Measurements from ENCODE around the gene EFHB.
"Not testable (repeated sequence)": the region's sequence is repeated elsewhere in the genome, so short reads cannot be mapped to it uniquely, and the experiment has no call there.

Gene EFHB, protein sequence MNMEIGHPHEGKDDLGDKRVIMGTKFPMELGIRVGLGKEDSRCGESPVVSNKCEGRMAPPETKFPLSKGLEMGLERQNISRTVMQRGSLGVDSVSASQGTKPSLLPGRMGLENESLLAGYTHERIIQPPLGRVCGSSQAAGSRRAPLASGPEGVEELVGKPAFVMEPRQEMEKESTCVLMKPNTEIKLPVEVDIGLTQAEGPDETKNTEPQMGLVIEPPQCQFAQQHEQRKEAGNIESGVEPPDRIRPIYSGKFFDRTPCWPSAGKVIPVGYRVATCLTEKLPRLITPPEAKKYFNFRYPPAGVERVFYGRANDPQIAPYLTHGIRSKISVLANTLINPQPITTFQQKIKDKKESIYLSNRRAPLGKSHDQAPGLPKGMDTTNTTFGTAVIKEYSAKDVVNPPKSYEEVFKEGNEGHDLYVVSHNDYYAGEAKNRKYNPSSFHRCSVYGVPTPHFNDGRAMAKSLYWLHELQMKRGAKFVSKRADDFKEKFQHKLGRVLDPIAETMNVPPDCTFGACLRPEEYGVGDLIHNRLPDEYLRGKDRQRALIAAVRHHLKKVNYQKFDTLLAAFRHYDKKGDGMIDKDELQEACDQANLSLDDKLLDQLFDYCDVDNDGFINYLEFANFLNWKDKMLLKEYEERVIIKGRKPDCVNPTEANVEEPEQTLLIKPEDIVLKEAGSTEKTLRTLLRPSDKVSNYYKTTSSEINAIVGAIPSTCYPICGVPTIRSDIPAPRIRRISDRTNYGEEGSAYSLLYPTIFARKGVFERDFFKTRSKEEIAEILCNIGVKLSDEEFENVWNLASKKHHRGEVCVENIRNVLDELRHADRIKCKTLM

DNA sequence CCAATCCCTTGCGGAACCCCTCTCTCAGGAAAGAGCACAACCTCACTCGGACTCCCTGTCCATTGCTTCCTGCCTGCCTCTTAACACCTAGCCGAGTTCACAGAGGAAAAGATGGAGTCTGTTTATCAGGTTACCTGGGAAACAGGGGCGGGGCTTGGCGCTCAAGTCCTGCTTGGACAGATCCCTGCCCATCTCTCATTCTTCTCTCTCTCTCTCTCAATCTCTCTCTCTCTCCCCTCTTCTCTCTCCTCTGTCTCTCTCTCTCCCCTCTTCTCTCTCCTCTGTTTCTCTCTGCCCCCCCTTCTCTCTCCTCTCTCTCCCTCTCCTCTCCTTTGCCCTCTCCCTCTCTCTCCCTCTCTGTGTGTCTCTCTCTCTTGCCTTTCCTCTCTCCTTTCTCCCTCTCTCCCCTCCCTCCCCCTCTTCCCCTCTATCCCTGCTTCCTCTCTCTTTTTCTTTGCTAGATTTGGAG lies at the start of gene EFHB:
EFHB (minus strand) TSS at position 120 of the 469 bp plus-strand sequence. CDS start 199 bp downstream, outside the sequence.
- Histone ChIP-seq H3K9me3 (ENCODE audit: low read length) (no peaks in the 10 kb centered on the region), H3K36me3 (ENCODE audit: insufficient read depth, low read length) (no peaks in the 10 kb centered on the region), H3K4me3 (ENCODE audit: low read depth in 1 of 2, low read length in 2 of 2) (no peak within 1 kb of the TSS), H3K9ac (ENCODE audit: low read length) (no peak within 1 kb of the TSS), H3K27ac (ENCODE audit: low read depth, low read length) (no peak within 1 kb of the TSS), H3K4me1 (ENCODE audit: insufficient read depth, low read length) (no peaks in the 10 kb centered on the region), H3K27me3 (ENCODE audit: control insufficient read depth in 1 of 2, insufficient read depth in 2 of 2, low read length in 2 of 2) (no peaks in the 10 kb centered on the region)

DNA sequence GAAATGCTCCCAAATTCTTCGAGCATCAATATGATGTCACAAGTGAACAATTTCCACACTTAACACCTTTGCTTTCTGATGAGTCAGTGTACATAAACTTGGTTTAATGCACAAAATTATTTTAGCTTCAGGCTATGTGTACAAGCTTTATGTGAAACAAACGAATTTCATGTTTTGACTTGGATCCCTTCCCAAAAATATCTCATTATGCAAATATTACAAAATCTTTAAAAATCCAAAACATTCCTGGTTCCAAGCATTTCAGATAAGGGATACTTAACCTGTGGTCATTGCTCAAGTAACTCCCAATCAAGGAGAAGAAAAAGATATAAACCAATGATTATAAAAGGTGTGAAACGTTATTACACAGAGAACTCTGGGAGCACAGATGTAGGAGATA lies 38.0 kb upstream of the EFHB start:
- H3K9me3 ChIP-seq (ENCODE audit: low read length), result no peaks in the 10 kb centered on the region
- H3K4me3 ChIP-seq (ENCODE audit: low read depth in 1 of 2, low read length in 2 of 2), result no peak overlapping the region
- peaks cover 6% of the 10 kb centered on the region for H3K4me1 ChIP-seq (ENCODE audit: insufficient read depth, low read length)
- H3K9ac ChIP-seq (ENCODE audit: low read length), result no peak overlapping the region
- H3K36me3 ChIP-seq (ENCODE audit: insufficient read depth, low read length), result peaks cover 8% of the 10 kb centered on the region
- no peaks in the 10 kb centered on the region for H3K27me3 ChIP-seq (ENCODE audit: control insufficient read depth in 1 of 2, insufficient read depth in 2 of 2, low read length in 2 of 2)
- no peak overlapping the region for H3K27ac ChIP-seq (ENCODE audit: low read depth, low read length)

DNA sequence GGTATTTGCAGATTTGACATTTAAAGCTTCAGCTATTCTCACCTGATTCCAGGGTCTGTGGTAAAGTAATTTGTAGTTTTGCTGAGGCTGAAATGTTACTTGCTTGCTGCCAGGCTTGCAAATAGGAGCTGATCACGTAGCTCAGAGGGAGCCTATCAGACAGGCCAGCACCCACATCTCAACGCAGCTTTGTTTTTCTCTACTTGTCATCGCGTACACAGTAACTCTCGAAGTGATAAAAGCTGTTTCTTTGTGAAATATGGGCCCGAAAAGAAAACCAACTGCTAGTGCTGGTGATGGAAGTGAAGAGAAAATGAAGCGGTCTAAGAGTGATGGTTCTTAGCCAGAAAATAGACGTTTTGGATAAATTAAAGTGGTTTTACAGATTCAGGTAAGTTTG lies 36.3 kb upstream of the EFHB start:
- Histone ChIP-seq H3K27me3 (ENCODE audit: control insufficient read depth in 1 of 2, insufficient read depth in 2 of 2, low read length in 2 of 2) (no peaks in the 10 kb centered on the region), H3K9me3 (ENCODE audit: low read length) (no peaks in the 10 kb centered on the region), H3K4me3 (ENCODE audit: low read depth in 1 of 2, low read length in 2 of 2) (no peak overlapping the region), H3K36me3 (ENCODE audit: insufficient read depth, low read length) (no peaks in the 10 kb centered on the region), H3K27ac (ENCODE audit: low read depth, low read length) (no peak overlapping the region), H3K9ac (ENCODE audit: low read length) (no peak overlapping the region), H3K4me1 (ENCODE audit: insufficient read depth, low read length) (peaks cover 6% of the 10 kb centered on the region)

DNA sequence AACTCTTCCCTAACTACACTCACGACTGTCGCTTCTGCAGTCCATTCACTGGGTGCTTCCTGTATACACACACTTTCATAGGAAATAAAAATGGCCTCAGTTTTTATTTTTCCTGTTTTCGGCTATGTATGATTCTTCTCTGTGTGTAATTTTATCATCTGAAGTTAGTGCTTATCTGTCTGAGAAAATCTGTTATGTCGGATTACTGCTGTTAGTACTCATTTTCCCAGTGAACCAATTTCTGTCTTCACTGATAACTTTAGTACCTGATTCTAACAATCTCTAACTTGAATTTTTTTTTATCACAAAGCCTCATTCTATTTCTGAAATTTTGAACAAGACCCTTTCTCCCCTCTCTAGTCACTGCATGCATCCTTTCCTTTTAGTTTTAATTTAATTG lies 33.8 kb upstream of the EFHB start:
- no peaks in the 10 kb centered on the region for H3K36me3 ChIP-seq (ENCODE audit: insufficient read depth, low read length)
- no peaks in the 10 kb centered on the region for H3K27me3 ChIP-seq (ENCODE audit: control insufficient read depth in 1 of 2, insufficient read depth in 2 of 2, low read length in 2 of 2)
- no peak overlapping the region for H3K4me3 ChIP-seq (ENCODE audit: low read depth in 1 of 2, low read length in 2 of 2)
- no peak overlapping the region for H3K9ac ChIP-seq (ENCODE audit: low read length)
- H3K27ac ChIP-seq (ENCODE audit: low read depth, low read length), result no peak overlapping the region
- no peaks in the 10 kb centered on the region for H3K9me3 ChIP-seq (ENCODE audit: low read length)
- H3K4me1 ChIP-seq (ENCODE audit: insufficient read depth, low read length), result peaks cover 6% of the 10 kb centered on the region

DNA sequence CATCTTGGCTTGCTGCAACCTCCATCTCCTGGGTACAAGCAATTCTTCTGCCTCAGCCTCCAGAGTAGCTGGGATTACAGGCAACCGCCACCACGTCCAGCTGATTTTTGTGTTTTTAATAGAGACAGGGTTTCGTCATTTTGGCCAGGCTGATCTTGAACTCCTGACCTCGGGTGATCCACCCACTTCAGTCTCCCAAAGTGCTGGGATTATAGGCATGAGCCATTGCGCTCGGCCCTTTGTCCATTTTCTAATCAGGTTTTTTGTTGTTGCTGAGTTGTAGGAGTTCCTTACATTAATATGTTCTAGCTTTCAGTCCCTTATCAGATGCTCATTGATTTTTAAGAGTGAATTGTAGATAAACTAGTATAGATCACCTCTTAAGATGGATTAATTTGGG lies 33.2 kb upstream of the EFHB start:
- Histone ChIP-seq H3K27ac (ENCODE audit: low read depth, low read length) (no peak overlapping the region), H3K36me3 (ENCODE audit: insufficient read depth, low read length) (no peaks in the 10 kb centered on the region)

DNA sequence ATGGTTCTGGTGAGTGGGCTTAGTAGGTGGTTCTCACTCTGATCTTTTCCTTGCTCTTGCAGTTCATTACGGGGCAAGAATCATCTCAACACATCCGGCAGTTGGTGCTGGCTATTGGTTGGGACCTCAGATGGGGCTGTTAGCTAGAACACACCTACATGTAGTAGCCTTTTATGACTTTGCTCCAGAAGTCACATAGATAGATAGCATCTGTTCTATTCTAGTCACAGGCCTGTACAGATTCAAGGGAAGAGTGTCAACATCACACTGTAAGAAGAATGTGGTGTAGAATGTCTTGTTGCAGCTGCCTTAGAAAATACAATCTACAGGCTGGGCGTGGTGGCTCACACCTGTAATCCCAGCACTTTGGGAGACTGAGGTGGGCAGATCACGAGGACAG lies 27.9 kb upstream of the EFHB start:
- H3K9ac ChIP-seq (ENCODE audit: low read length), result no peak overlapping the region
- H3K4me3 ChIP-seq (ENCODE audit: low read depth in 1 of 2, low read length in 2 of 2), result no peak overlapping the region
- no peaks in the 10 kb centered on the region for H3K36me3 ChIP-seq (ENCODE audit: insufficient read depth, low read length)
- no peaks in the 10 kb centered on the region for H3K27me3 ChIP-seq (ENCODE audit: control insufficient read depth in 1 of 2, insufficient read depth in 2 of 2, low read length in 2 of 2)
- no peak overlapping the region for H3K27ac ChIP-seq (ENCODE audit: low read depth, low read length)
- H3K9me3 ChIP-seq (ENCODE audit: low read length), result no peaks in the 10 kb centered on the region
- H3K4me1 ChIP-seq (ENCODE audit: insufficient read depth, low read length), result no peaks in the 10 kb centered on the region

More for the DNA sequence above, 33.2 kb upstream of the EFHB start:
- H3K9ac ChIP-seq (ENCODE audit: low read length), result no peak overlapping the region
- no peaks in the 10 kb centered on the region for H3K9me3 ChIP-seq (ENCODE audit: low read length)
- H3K4me3 ChIP-seq (ENCODE audit: low read depth in 1 of 2, low read length in 2 of 2), result no peak overlapping the region
- H3K27me3 ChIP-seq (ENCODE audit: control insufficient read depth in 1 of 2, insufficient read depth in 2 of 2, low read length in 2 of 2), result no peaks in the 10 kb centered on the region
- peaks cover 6% of the 10 kb centered on the region for H3K4me1 ChIP-seq (ENCODE audit: insufficient read depth, low read length)

DNA sequence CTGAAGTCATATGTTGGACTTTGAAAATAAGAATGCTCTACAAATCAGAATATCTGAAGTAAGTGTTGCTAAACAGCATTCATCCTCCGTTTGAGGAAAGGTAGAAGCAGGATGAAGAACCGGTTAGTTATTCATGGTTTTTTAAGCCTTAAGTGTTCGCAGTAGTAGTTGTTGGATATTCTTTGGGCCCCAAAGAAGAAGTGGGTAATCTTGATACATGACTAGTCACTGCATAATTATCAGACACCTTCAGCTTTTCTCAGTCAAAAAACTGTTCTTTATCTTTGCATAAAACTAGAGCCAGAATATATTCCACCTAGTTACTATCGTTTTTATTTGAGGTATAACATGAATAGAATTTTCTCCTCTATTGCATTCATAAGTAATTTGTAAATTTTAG lies 26.7 kb upstream of the EFHB start:
- no peaks in the 10 kb centered on the region for H3K9me3 ChIP-seq (ENCODE audit: low read length)
- H3K27me3 ChIP-seq (ENCODE audit: control insufficient read depth in 1 of 2, insufficient read depth in 2 of 2, low read length in 2 of 2), result no peaks in the 10 kb centered on the region
- no peaks in the 10 kb centered on the region for H3K36me3 ChIP-seq (ENCODE audit: insufficient read depth, low read length)
- H3K4me1 ChIP-seq (ENCODE audit: insufficient read depth, low read length), result peaks cover 8% of the 10 kb centered on the region
- no peak overlapping the region for H3K27ac ChIP-seq (ENCODE audit: low read depth, low read length)
- no peak overlapping the region for H3K4me3 ChIP-seq (ENCODE audit: low read depth in 1 of 2, low read length in 2 of 2)
- no peak overlapping the region for H3K9ac ChIP-seq (ENCODE audit: low read length)

DNA sequence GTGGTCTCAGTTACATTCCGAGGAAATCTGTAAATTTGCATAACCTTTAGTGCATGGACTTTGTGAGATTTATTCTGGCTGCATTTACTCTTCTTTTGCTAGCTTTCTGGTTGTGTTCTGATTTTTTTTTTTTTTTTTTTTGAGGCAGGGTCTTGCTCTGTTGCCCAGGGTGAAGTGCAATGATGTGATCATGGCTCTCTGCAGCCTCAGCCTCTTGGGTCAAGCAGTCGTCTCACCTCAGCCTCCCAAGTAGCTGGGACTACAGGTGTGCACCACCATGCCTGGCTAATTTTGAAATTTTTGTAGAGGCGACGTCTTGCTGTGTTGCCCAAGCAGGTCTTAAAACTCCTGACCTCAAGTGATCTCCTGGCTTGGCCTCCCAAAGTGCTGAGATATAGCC lies 25.5 kb upstream of the EFHB start:
- H3K36me3 ChIP-seq (ENCODE audit: insufficient read depth, low read length), result peaks cover 4% of the 10 kb centered on the region
- peaks cover 8% of the 10 kb centered on the region for H3K4me1 ChIP-seq (ENCODE audit: insufficient read depth, low read length)

DNA sequence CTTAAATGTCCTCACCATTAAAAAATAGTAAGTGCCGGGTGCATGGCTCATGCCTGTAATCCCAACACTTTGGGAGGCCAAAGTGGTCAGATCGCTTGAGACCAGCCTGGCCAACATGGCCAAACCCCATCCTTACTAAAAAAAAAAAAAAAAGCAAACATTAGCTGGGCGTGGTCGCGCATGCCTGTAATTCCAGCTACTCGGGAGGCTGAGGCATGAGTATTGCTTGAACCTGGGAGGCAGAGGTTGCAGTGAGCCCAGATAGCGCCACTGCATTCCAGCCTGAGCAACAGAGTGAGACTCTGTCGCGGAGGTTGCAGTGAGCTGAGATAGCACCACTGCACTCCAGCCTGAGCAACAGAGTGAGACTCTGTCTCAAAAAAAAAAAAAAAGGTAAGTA lies 23.3 kb upstream of the EFHB start:
- H3K27me3 ChIP-seq (ENCODE audit: control insufficient read depth in 1 of 2, insufficient read depth in 2 of 2, low read length in 2 of 2); H3K4me1 ChIP-seq (ENCODE audit: insufficient read depth, low read length); H3K4me3 ChIP-seq (ENCODE audit: low read depth in 1 of 2, low read length in 2 of 2); H3K9me3 ChIP-seq (ENCODE audit: low read length); H3K36me3 ChIP-seq (ENCODE audit: insufficient read depth, low read length); H3K9ac ChIP-seq (ENCODE audit: low read length); H3K27ac ChIP-seq (ENCODE audit: low read depth, low read length): not testable (repeated sequence)

More for the DNA sequence above, 25.5 kb upstream of the EFHB start:
- Histone ChIP-seq H3K27ac (ENCODE audit: low read depth, low read length) (no peak overlapping the region), H3K4me3 (ENCODE audit: low read depth in 1 of 2, low read length in 2 of 2) (no peak overlapping the region), H3K27me3 (ENCODE audit: control insufficient read depth in 1 of 2, insufficient read depth in 2 of 2, low read length in 2 of 2) (no peaks in the 10 kb centered on the region), H3K9me3 (ENCODE audit: low read length) (no peaks in the 10 kb centered on the region), H3K9ac (ENCODE audit: low read length) (no peak overlapping the region)

DNA sequence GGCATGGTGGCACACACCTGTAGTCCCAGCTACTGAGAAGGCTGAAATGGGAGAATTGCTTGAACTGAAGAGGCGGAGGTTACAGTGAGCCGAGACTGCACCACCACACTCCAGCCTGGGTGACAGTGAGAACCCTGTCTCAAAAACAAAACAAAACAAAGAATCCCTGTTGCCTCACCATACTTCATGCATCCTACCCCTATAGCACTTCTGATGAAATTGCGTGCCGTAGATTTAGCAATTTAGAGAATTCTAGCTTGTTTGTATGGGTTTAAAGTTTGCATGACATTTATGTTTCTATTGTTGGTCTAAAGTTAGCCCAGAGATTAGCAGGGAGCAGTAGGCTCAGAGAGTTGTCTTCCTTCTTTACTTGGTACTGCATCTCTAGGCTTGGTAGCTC lies 20.7 kb upstream of the EFHB start:
- Histone ChIP-seq H3K27me3 (ENCODE audit: control insufficient read depth in 1 of 2, insufficient read depth in 2 of 2, low read length in 2 of 2) (no peaks in the 10 kb centered on the region), H3K36me3 (ENCODE audit: insufficient read depth, low read length) (peaks cover 16% of the 10 kb centered on the region), H3K4me3 (ENCODE audit: low read depth in 1 of 2, low read length in 2 of 2) (no peak overlapping the region), H3K27ac (ENCODE audit: low read depth, low read length) (no peak overlapping the region), H3K9ac (ENCODE audit: low read length) (no peak overlapping the region), H3K9me3 (ENCODE audit: low read length) (no peaks in the 10 kb centered on the region), H3K4me1 (ENCODE audit: insufficient read depth, low read length) (peaks cover 8% of the 10 kb centered on the region)

DNA sequence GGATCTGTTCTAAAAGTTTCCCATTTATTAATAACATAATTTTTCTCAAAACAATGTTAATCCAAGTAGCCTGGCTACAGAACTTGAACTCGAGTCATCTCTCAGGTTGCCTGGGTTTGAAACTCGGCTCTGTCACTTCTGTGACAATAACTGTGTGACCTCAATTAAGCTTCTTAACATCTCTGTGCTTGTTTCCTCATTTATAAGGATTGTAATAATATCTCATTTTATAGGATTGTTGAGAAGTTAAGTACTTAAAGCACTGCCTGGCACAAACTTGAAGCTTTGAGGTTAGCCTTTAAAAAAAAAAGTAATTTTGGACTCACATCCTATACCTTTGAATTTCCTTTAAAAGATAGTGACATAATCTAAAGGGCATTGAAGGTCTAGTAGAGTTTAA lies 16.3 kb upstream of the EFHB start:
- no peak overlapping the region for H3K4me3 ChIP-seq (ENCODE audit: low read depth in 1 of 2, low read length in 2 of 2)
- H3K9me3 ChIP-seq (ENCODE audit: low read length), result no peaks in the 10 kb centered on the region
- no peak overlapping the region for H3K27ac ChIP-seq (ENCODE audit: low read depth, low read length)
- no peak overlapping the region for H3K9ac ChIP-seq (ENCODE audit: low read length)
- H3K36me3 ChIP-seq (ENCODE audit: insufficient read depth, low read length), result peaks cover 16% of the 10 kb centered on the region
- H3K4me1 ChIP-seq (ENCODE audit: insufficient read depth, low read length), result peaks cover 12% of the 10 kb centered on the region
- H3K27me3 ChIP-seq (ENCODE audit: control insufficient read depth in 1 of 2, insufficient read depth in 2 of 2, low read length in 2 of 2), result no peaks in the 10 kb centered on the region
